Measurements from ENCODE around the gene MRAP2. TPM values are rescaled to one million over a fixed set of nuclear protein-coding genes. Genes with fewer than 3 reads are reported as not detected.
"Not testable (repeated sequence)": the region's sequence is repeated elsewhere in the genome, so short reads cannot be mapped to it uniquely, and the experiment has no call there.

MRAP2 gene
- total RNA-seq, 1 donor from 2014 or later: 47.3 TPM

GRCh38 chr6:84107495-84107894 is 73.9 kb downstream of the MRAP2 start:
- TF ChIP-seq CTCF (IDR thresholded peaks at IDR 0.05): no peak
- H3K4me3 ChIP-seq: no peak overlapping the region
- no peaks in the 10 kb centered on the region for H3K36me3 ChIP-seq
- H3K9me3 ChIP-seq: no peaks in the 10 kb centered on the region
- no peaks in the 10 kb centered on the region for H3K27me3 ChIP-seq
- H3K4me1 ChIP-seq: no peaks in the 10 kb centered on the region
- DNase-seq (ENCODE audit: low spot score in 2 of 2): no peak
- intact Hi-C loops (cut with DNase I): no loop called here
- no peak overlapping the region for H3K27ac ChIP-seq

DNA sequence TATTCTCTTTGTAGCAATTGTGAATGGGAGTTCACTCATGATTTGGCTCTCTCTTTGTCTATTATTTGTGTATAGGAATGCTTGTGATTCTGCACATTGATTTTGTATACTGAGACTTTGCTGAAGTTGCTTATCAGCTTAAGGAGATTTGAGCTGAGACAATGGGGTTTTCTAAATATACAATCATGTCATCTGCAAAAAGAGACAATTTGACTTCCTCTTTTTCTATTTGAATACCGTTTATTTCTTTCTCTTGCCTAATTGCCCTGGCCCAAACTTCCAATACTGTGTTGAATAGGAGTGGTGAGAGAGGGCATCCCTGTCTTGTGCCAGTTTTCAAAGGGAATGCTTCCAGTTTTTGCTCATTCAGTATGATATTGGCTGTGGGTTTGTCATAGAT is 77.8 kb downstream of the MRAP2 start:
- DNase-seq (ENCODE audit: low spot score in 2 of 2); H3K4me1 ChIP-seq; H3K27me3 ChIP-seq; intact Hi-C loops (cut with DNase I); H3K27ac ChIP-seq; H3K4me3 ChIP-seq; H3K36me3 ChIP-seq; H3K9me3 ChIP-seq: not testable (repeated sequence)

DNA sequence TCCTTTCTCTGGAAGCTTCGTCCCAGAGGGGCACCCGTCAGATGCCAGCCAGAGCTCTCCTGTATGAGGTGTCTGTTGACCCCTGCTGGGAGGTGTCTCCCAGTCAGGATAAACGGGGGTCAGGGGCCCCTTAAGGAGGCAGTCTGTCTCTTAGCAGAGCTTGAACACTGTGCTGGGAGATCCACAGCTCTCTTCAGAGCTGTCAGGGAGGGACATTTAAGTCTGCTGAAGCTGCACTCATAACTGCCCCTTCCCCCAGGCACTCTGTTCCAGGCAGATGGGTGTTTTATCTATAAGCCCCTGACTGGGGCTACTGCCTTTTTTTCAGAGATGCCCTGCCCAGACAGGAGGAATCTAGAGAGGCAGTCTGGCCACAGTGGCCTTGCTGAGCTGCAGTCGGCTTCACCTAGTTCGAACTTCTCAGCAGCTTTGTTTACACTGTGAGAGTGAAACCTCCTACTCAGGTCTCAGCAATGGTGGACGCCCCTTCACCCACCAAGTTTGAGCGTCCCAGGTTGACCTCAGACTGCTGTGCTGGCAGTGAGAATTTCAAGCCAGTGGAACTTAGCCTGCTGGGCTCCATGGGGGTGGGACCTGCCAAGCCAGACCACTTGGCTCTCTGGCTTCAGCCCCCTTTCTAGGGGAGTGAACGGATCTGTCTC is 81.5 kb downstream of the MRAP2 start:
- H3K4me1 ChIP-seq; intact Hi-C loops (cut with DNase I); H3K4me3 ChIP-seq: not testable (repeated sequence)

GRCh38 chr6:84118191-84118590 is 84.6 kb downstream of the MRAP2 start:
- no peaks in the 10 kb centered on the region for H3K36me3 ChIP-seq
- intact Hi-C loops (cut with DNase I): no loop called here
- no peak for TF ChIP-seq CTCF (IDR thresholded peaks at IDR 0.05)

More for the DNA sequence above, 81.5 kb downstream of the MRAP2 start:
- H3K27me3 ChIP-seq; H3K27ac ChIP-seq; DNase-seq (ENCODE audit: low spot score in 2 of 2); H3K36me3 ChIP-seq; H3K9me3 ChIP-seq: not testable (repeated sequence)

DNA sequence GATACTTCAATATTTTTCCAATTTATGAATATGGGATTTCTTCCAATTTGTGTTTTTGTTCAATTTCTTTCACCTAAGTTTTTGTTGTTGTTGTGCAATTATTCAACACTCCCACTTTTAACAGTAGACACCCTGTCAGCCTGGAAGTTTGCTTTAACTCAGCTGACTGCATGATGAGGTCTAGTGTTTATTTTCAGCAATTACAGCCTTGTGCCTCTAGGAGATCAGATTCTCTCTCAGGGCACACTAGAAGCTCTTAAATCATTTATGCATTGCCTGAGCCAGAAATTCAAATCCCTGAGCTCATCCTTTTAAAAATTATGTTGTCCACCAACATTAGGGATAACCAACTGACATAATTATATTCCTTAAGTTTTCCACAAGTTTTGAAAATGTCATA is 85.7 kb downstream of the MRAP2 start:
- Histone ChIP-seq H3K36me3 (peaks cover 0 to 8% of the 10 kb centered on the region in 2 donors), H3K27ac (no peak overlapping the region), H3K4me1 (no peaks in the 10 kb centered on the region), H3K9me3 (no peaks in the 10 kb centered on the region), H3K4me3 (no peak overlapping the region), H3K27me3 (no peaks in the 10 kb centered on the region)
- no peak for DNase-seq (ENCODE audit: low spot score in 2 of 2)
- intact Hi-C loops (cut with DNase I): no loop called here
- TF ChIP-seq CTCF (IDR thresholded peaks at IDR 0.05): no peak

More at GRCh38 chr6:84118191-84118590, 84.6 kb downstream of the MRAP2 start:
- H3K27me3 ChIP-seq: no peaks in the 10 kb centered on the region
- H3K27ac ChIP-seq: no peak overlapping the region
- no peaks in the 10 kb centered on the region for H3K4me1 ChIP-seq
- no peak overlapping the region for H3K4me3 ChIP-seq
- no peaks in the 10 kb centered on the region for H3K9me3 ChIP-seq
- no peak for DNase-seq (ENCODE audit: low spot score in 2 of 2)

- Histone ChIP-seq H3K27ac (no peak overlapping the region), H3K4me1 (no peaks in the 10 kb centered on the region), H3K4me3 (no peak overlapping the region), H3K36me3 (peaks cover 0 to 22% of the 10 kb centered on the region in 2 donors), H3K9me3 (no peaks in the 10 kb centered on the region), H3K27me3 (no peaks in the 10 kb centered on the region)
- no peak for TF ChIP-seq CTCF (IDR thresholded peaks at IDR 0.05)
- DNase-seq (ENCODE audit: low spot score in 2 of 2): no peak
- intact Hi-C loops (cut with DNase I): no loop called here
Measured at GRCh38 chr6:84123186-84123585, 89.6 kb downstream of the MRAP2 start.

GRCh38 chr6:84129588-84129987 is 96.0 kb downstream of the MRAP2 start:
- H3K36me3 ChIP-seq: peaks cover 0 to 14% of the 10 kb centered on the region in 2 donors
- DNase-seq (ENCODE audit: low spot score in 2 of 2); H3K4me1 ChIP-seq; intact Hi-C loops (cut with DNase I); H3K9me3 ChIP-seq; H3K27ac ChIP-seq; H3K27me3 ChIP-seq; H3K4me3 ChIP-seq: not testable (repeated sequence)

- intact Hi-C loops (cut with DNase I); H3K27me3 ChIP-seq; H3K9me3 ChIP-seq; DNase-seq (ENCODE audit: low spot score in 2 of 2); H3K4me3 ChIP-seq; H3K27ac ChIP-seq; H3K4me1 ChIP-seq: not testable (repeated sequence)
- peaks cover 0 to 16% of the 10 kb centered on the region in 2 donors for H3K36me3 ChIP-seq
Measured at GRCh38 chr6:84133385-84133784, 99.8 kb downstream of the MRAP2 start.
